ENCODE measurements around the gene INAFM2. TPM values are rescaled to one million over a fixed set of nuclear protein-coding genes. Genes with fewer than 3 reads are reported as not detected.

Gene INAFM2
- polyA plus RNA-seq, 2 of the 4 experiments (the other 2 are of a cell fraction) = 2.8 to 3.8 TPM

DNA sequence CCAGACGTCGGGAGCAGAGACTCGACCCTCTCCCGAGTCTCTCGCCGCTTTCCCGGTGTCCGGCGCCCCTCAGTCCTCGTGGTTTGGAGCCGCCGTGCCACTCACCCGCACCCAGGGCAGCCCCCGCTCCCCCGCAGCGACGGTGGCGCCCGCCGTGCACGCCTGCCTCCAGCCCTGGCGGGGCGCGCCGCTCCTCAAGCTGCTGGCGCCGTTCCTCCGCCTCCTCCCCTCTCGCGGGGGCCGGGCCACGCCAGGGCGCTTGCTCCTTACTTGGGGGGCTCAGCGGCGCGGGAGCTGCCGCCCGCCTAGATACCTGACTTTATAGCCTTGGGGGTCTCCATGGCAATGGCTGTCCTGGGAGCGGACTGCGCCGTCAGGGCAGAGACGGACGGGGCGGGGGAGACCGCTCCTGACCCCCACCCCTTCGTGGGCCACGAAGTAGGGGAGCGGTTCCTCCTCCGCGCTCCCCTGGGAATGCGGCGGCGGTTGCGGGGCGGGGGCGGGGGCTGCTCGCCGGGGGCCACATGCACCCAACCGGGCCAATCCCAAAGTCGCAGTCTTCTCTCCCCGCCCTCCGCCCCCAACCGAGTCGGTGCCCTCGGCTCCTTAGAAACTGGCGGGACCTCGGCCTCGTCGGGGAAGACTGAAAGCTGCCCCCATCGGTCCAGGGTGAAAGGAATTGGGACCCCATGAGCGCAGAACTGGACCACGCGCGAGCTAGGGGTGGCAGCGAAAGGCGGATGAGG lies 40.5 kb upstream of the INAFM2 start, which contains the start of gene ANKRD63:
Gene ANKRD63 (minus strand): TSS at position 196 of the 746 bp plus-strand sequence. CDS start 478 bp downstream, outside the sequence.
- POLR2A ChIA-PET = no interaction called here
- peak within 1 kb of the TSS; percentile 72 to 86 for H3K27ac ChIP-seq
- H3K4me1 ChIP-seq = peaks cover 9% of the 10 kb centered on the region; the same call in 2 of the 3 replicates
- peak within 1 kb of the TSS; percentile 65 for H3K4me3 ChIP-seq
- WGBS (ENCODE audit: missing lambda C conversion rate) = 79% methylated on average over 10 of the region's 76 CpGs
- H3K9me3 ChIP-seq = no peaks in the 10 kb centered on the region
- no peak for FAIRE-seq
- ATAC-seq = peak; percentile 32 to 65
- TF ChIP-seq, protein P1, sequence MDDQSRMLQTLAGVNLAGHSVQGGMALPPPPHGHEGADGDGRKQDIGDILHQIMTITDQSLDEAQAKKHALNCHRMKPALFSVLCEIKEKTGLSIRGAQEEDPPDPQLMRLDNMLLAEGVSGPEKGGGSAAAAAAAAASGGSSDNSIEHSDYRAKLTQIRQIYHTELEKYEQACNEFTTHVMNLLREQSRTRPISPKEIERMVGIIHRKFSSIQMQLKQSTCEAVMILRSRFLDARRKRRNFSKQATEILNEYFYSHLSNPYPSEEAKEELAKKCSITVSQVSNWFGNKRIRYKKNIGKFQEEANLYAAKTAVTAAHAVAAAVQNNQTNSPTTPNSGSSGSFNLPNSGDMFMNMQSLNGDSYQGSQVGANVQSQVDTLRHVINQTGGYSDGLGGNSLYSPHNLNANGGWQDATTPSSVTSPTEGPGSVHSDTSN (IDR thresholded peaks at IDR 0.05) = no peak
- no peak for TF ChIP-seq RNF2 (IDR thresholded peaks at IDR 0.05; ENCODE audit: borderline replicate concordance, low read depth)
- TF ChIP-seq ZFP36 (IDR thresholded peaks at IDR 0.05; ENCODE audit: borderline replicate concordance, partially characterized antibody) = no peak
- TF ChIP-seq FOSL2 (IDR thresholded peaks at IDR 0.05) = no peak
- TF ChIP-seq FOSL2 (CRISPR knock-in tag; IDR thresholded peaks at IDR 0.05) = no peak
- TF ChIP-seq JUN (IDR thresholded peaks at IDR 0.05) = no peak
- no peak for TF ChIP-seq TP53 (CRISPR knock-in tag; IDR thresholded peaks at IDR 0.05)
- TF ChIP-seq, protein P2, sequence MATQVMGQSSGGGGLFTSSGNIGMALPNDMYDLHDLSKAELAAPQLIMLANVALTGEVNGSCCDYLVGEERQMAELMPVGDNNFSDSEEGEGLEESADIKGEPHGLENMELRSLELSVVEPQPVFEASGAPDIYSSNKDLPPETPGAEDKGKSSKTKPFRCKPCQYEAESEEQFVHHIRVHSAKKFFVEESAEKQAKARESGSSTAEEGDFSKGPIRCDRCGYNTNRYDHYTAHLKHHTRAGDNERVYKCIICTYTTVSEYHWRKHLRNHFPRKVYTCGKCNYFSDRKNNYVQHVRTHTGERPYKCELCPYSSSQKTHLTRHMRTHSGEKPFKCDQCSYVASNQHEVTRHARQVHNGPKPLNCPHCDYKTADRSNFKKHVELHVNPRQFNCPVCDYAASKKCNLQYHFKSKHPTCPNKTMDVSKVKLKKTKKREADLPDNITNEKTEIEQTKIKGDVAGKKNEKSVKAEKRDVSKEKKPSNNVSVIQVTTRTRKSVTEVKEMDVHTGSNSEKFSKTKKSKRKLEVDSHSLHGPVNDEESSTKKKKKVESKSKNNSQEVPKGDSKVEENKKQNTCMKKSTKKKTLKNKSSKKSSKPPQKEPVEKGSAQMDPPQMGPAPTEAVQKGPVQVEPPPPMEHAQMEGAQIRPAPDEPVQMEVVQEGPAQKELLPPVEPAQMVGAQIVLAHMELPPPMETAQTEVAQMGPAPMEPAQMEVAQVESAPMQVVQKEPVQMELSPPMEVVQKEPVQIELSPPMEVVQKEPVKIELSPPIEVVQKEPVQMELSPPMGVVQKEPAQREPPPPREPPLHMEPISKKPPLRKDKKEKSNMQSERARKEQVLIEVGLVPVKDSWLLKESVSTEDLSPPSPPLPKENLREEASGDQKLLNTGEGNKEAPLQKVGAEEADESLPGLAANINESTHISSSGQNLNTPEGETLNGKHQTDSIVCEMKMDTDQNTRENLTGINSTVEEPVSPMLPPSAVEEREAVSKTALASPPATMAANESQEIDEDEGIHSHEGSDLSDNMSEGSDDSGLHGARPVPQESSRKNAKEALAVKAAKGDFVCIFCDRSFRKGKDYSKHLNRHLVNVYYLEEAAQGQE (IDR thresholded peaks at IDR 0.05) = no peak
- TF ChIP-seq PHF8 (IDR thresholded peaks at IDR 0.05; ENCODE audit: borderline replicate concordance, low read depth) = no peak
- no peak for TF ChIP-seq MAZ (IDR thresholded peaks at IDR 0.05; ENCODE audit: borderline replicate concordance, low read depth, low read length)
- no peak for TF ChIP-seq HOXA7 (CRISPR knock-in tag; IDR thresholded peaks at IDR 0.05)
- TF ChIP-seq MAFK (IDR thresholded peaks at IDR 0.05; ENCODE audit: partially characterized antibody) = no peak
- TF ChIP-seq EP300 (IDR thresholded peaks at IDR 0.05) = no peak
- no peak for TF ChIP-seq FOSB (CRISPR knock-in tag; IDR thresholded peaks at IDR 0.05)
- TF ChIP-seq NPAS2 (CRISPR knock-in tag; IDR thresholded peaks at IDR 0.05; ENCODE audit: borderline replicate concordance) = no peak
- TF ChIP-seq RAD21 (conservative IDR thresholded peaks at IDR 0.05 in 1 of 2, IDR thresholded peaks at IDR 0.05 in 1 of 2) = no peak
- CTCF ChIA-PET = interaction anchor here (0.7 to 2.8 kb wide), 15 partner anchors 9 to 237 kb away, joined by 3 to 16 read pairs (median 4); no protein-coding TSS in a partner anchor
- DNase-seq (ENCODE audit: low read depth in 1 of 2, low spot score in 1 of 2) = peak in 1 of 2 experiments; percentile 54
- H3K4me2 ChIP-seq = peak within 1 kb of the TSS; percentile 91

DNA sequence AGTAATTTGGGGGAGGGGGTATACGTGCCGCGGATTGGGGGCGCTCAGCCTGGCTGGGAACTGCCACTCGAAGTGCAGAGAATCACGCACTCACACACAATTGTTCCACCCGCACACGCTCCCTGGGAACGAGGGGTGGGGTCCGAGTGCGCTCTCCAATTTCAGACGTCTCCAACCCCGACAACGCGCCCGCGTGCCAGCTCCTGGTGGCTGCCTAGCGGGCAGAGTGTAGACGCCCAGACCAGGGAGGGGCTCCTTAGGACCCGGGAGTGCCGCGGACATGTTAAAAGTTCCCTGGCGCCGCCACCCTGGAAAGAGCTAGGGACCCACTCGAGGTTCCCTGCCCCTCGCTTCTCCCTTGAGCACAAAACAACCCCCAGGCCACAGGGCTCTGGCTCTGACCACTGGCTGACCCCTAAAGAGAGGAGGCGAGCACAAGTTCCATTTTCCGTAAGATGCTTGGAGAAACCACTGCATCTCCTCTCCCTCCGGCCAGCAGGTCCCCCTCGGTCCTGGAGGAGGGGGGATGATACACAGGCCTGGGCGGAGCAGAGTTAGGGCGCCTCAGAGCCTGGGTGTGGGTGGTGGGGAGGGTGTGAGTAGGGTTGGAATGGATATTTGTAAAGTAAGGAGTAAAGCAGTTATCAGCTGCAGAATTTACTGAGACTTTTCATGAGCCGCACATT lies 39.7 kb upstream of the INAFM2 start:
- ATAC-seq (no peak), FAIRE-seq (no peak), DNase-seq (ENCODE audit: low read depth in 1 of 2, low spot score in 1 of 2) (no peak)
- H3K4me1 ChIP-seq = peaks cover 13% of the 10 kb centered on the region; the same call in 2 of the 3 replicates
- no peak for TF ChIP-seq RNF2 (IDR thresholded peaks at IDR 0.05; ENCODE audit: borderline replicate concordance, low read depth)
- no peak for TF ChIP-seq HOXB13 (CRISPR knock-in tag; IDR thresholded peaks at IDR 0.05; ENCODE audit: low read depth)
- no peak for TF ChIP-seq NPAS2 (CRISPR knock-in tag; IDR thresholded peaks at IDR 0.05; ENCODE audit: borderline replicate concordance)
- TF ChIP-seq JUNB (IDR thresholded peaks at IDR 0.05) = no peak
- TF ChIP-seq FOSL2 (IDR thresholded peaks at IDR 0.05) = no peak
- no peak for TF ChIP-seq FOSL2 (CRISPR knock-in tag; IDR thresholded peaks at IDR 0.05)
- TF ChIP-seq TP53 (CRISPR knock-in tag; IDR thresholded peaks at IDR 0.05) = no peak
- TF ChIP-seq, protein P3, sequence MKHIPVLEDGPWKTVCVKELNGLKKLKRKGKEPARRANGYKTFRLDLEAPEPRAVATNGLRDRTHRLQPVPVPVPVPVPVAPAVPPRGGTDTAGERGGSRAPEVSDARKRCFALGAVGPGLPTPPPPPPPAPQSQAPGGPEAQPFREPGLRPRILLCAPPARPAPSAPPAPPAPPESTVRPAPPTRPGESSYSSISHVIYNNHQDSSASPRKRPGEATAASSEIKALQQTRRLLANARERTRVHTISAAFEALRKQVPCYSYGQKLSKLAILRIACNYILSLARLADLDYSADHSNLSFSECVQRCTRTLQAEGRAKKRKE (CRISPR knock-in tag; IDR thresholded peaks at IDR 0.05; ENCODE audit: low read depth) = no peak
- no peak for TF ChIP-seq RARB (CRISPR knock-in tag; IDR thresholded peaks at IDR 0.05)
- no peak for TF ChIP-seq HOXA7 (CRISPR knock-in tag; IDR thresholded peaks at IDR 0.05)
- TF ChIP-seq EP300 (IDR thresholded peaks at IDR 0.05) = no peak
- TF ChIP-seq GATA3 (IDR thresholded peaks at IDR 0.05; ENCODE audit: borderline replicate concordance) = no peak
- no peak for TF ChIP-seq ZSCAN20 (CRISPR knock-in tag; IDR thresholded peaks at IDR 0.05)
- no peak for TF ChIP-seq TFCP2L1 (CRISPR knock-in tag; IDR thresholded peaks at IDR 0.05)
- TF ChIP-seq CHD2 (IDR thresholded peaks at IDR 0.05; ENCODE audit: low read length, partially characterized antibody) = no peak
- TF ChIP-seq KDM1A (IDR thresholded peaks at IDR 0.05; ENCODE audit: low read depth) = no peak
- TF ChIP-seq, protein P4, sequence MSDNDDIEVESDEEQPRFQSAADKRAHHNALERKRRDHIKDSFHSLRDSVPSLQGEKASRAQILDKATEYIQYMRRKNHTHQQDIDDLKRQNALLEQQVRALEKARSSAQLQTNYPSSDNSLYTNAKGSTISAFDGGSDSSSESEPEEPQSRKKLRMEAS (IDR thresholded peaks at IDR 0.05) = no peak
- no peak for TF ChIP-seq NFE2L2 (conservative IDR thresholded peaks at IDR 0.05; ENCODE audit: low read length)
- TF ChIP-seq ZNF302 (CRISPR knock-in tag; IDR thresholded peaks at IDR 0.05) = no peak
- TF ChIP-seq MAZ (IDR thresholded peaks at IDR 0.05; ENCODE audit: borderline replicate concordance, low read depth, low read length) = no peak
- ChIA-PET CTCF (interaction anchor here (0.7 to 2.8 kb wide), 16 partner anchors 9 to 238 kb away, joined by 3 to 16 read pairs (median 4); no protein-coding TSS in a partner anchor), POLR2A (no interaction called here)
- no peak overlapping the region for H3K4me3 ChIP-seq
- no peak overlapping the region; the same call in 2 of the 3 replicates for H3K4me2 ChIP-seq
- 87% methylated on average over 18 of the region's 33 CpGs for WGBS (ENCODE audit: missing lambda C conversion rate)
- H3K27ac ChIP-seq = no peak overlapping the region
- H3K9me3 ChIP-seq = no peaks in the 10 kb centered on the region
